ENCODE measurements around the gene FJX1.

GRCh38 chr11:35626501-35626900, 8.2 kb downstream of the FJX1 start:
- TF ChIP-seq CTCF (IDR thresholded peaks at IDR 0.05; ENCODE audit: low read depth, low read length, poor library complexity, severe bottlenecking) (no peak), EZH2phosphoT487 (IDR thresholded peaks at IDR 0.05; ENCODE audit: borderline replicate concordance, low read length) (no peak)

Measured in DOHH2 (cell line).